ENCODE data around the gene OGFOD3.
A peak's percentile ranks its signal among the peaks of the same experiment; 100 is the strongest.
"Not testable (repeated sequence)": the region's sequence is repeated elsewhere in the genome, so short reads cannot be mapped to it uniquely, and the experiment has no call there.

OGFOD3 gene

DNA sequence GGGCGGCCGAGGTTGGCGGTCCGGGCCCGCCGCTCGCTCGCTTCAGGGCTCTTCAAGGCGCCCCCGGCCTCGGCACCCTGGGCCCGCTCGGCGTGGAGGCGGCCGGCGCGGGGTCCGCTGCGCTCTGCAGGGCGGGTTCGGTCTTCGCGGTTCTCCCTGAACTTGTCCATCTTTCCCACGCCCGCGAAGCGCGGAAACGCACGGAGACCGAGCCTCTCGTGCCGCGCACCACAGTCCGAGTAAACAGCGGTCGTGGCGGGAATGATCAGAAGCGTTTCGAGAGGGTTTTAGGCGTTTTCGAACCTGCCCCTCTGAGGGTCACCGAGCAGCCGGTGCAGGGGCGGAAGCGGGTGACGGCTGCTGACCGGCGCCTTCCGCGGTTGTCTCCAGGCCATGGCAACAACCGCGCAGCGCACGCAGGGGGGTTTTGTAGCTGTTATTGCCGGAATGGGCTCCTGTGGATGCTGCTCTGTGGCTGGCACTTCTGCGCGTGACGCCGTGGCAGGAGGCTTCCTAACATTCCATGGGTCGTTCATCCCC is 40.6 kb upstream of the OGFOD3 start:
- Histone ChIP-seq H3K9ac (ENCODE audit: low read length) (peak overlapping the region; percentile 49), H4K20me1 (ENCODE audit: insufficient read depth, low read length) (peaks cover 3% of the 10 kb centered on the region; the same call in 1 of the 2 replicates), H3K27ac (ENCODE audit: low read length) (no peak overlapping the region), H3K4me1 (ENCODE audit: low read length) (peaks cover 10% of the 10 kb centered on the region), H3K4me3 (ENCODE audit: low read length) (peak overlapping the region; percentile 83), H2AFZ (ENCODE audit: low read depth, low read length) (no peak overlapping the region), H3K4me2 (ENCODE audit: low read length) (peak overlapping the region; percentile 98), H3K79me2 (ENCODE audit: low read length) (peaks cover 9% of the 10 kb centered on the region), H3K36me3 (replicated peaks; ENCODE audit: low read depth, low read length) (peaks cover 10% of the 10 kb centered on the region), H3K27me3 (ENCODE audit: low read depth, low read length) (no peaks in the 10 kb centered on the region), H3K9me3 (ENCODE audit: insufficient read depth, low read length) (no peaks in the 10 kb centered on the region)
- TF ChIP-seq, protein P1, sequence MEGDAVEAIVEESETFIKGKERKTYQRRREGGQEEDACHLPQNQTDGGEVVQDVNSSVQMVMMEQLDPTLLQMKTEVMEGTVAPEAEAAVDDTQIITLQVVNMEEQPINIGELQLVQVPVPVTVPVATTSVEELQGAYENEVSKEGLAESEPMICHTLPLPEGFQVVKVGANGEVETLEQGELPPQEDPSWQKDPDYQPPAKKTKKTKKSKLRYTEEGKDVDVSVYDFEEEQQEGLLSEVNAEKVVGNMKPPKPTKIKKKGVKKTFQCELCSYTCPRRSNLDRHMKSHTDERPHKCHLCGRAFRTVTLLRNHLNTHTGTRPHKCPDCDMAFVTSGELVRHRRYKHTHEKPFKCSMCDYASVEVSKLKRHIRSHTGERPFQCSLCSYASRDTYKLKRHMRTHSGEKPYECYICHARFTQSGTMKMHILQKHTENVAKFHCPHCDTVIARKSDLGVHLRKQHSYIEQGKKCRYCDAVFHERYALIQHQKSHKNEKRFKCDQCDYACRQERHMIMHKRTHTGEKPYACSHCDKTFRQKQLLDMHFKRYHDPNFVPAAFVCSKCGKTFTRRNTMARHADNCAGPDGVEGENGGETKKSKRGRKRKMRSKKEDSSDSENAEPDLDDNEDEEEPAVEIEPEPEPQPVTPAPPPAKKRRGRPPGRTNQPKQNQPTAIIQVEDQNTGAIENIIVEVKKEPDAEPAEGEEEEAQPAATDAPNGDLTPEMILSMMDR (IDR thresholded peaks at IDR 0.05; ENCODE audit: low read depth, low read length) = no peak
- no peak for TF ChIP-seq EZH2phosphoT487 (IDR thresholded peaks at IDR 0.05; ENCODE audit: low read depth)

DNA sequence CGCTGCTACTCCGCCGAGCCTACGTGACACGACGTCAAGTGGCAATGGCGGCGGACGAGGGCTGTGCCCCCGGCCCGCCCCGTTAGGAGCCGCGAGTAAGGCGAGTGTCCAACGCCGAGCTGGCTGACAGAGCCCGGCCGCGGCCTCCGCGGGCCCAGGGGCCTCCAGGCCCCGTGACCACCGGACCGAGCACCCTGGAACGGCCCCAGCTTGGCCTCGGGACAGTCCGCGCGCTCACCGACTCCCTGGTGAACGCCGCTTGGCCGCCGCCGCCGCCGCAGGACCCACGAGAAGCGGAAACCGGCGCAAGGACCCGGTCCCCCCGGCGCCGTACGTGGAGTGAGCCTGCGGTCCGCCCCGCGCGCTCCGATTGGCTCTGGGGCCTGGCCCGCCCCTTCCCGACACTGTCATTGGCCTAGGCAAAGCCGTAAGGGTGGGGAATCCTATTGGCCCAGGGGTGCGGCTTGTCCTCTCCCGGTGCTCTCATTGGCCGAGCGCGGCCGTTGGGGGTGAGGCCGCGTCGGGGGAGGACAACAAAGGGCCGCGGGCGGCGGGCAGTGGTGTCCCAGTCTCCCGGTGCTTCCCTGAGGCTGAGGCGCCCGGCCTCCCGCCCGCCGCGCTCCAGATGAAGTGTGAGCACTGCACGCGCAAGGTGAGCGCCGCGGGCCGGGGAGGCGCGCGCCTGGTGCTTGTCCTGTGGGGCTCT is 39.9 kb upstream of the OGFOD3 start, which contains the start of gene NARF:
Gene NARF (plus strand): TSS at position 563 of the 706 bp plus-strand sequence. CDS start 63 bp downstream, at position 626.
- Histone ChIP-seq H3K4me3 (ENCODE audit: low read length) (peak within 1 kb of the TSS; percentile 83), H3K79me2 (ENCODE audit: low read length) (peaks cover 9% of the 10 kb centered on the region), H3K9ac (ENCODE audit: low read length) (peak within 1 kb of the TSS; percentile 93), H3K27ac (ENCODE audit: low read length) (peak within 1 kb of the TSS; percentile 95), H2AFZ (ENCODE audit: low read depth, low read length) (no peak within 1 kb of the TSS), H4K20me1 (ENCODE audit: insufficient read depth, low read length) (peaks cover 3% of the 10 kb centered on the region; the same call in 1 of the 2 replicates), H3K9me3 (ENCODE audit: insufficient read depth, low read length) (no peaks in the 10 kb centered on the region), H3K36me3 (replicated peaks; ENCODE audit: low read depth, low read length) (peaks cover 7% of the 10 kb centered on the region), H3K4me2 (ENCODE audit: low read length) (peak within 1 kb of the TSS; percentile 98), H3K27me3 (ENCODE audit: low read depth, low read length) (no peaks in the 10 kb centered on the region), H3K4me1 (ENCODE audit: low read length) (peaks cover 10% of the 10 kb centered on the region)
- TF ChIP-seq EZH2phosphoT487 (IDR thresholded peaks at IDR 0.05; ENCODE audit: low read depth) = no peak
- TF ChIP-seq, protein P1 (IDR thresholded peaks at IDR 0.05; ENCODE audit: low read depth, low read length) = no peak

DNA sequence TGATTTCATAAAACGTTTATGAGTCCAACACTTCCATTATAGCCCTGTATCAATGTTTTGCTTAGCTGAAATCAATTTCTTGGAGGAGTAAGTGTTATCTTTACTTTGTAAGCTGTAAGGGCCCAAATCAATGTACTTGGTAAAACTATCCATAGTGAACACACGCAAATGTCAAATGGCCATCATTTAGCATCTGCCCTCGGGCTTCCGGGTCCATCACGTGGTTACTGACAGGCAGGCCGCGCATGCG is 39.5 kb upstream of the OGFOD3 start:
- Histone ChIP-seq H3K27ac (ENCODE audit: low read length) (peak overlapping the region; percentile 95), H3K36me3 (replicated peaks; ENCODE audit: low read depth, low read length) (peaks cover 4% of the 10 kb centered on the region), H4K20me1 (ENCODE audit: insufficient read depth, low read length) (peaks cover 3% of the 10 kb centered on the region; the same call in 1 of the 2 replicates), H2AFZ (ENCODE audit: low read depth, low read length) (no peak overlapping the region), H3K9me3 (ENCODE audit: insufficient read depth, low read length) (no peaks in the 10 kb centered on the region), H3K9ac (ENCODE audit: low read length) (peak overlapping the region; percentile 93), H3K4me1 (ENCODE audit: low read length) (peaks cover 10% of the 10 kb centered on the region), H3K27me3 (ENCODE audit: low read depth, low read length) (no peaks in the 10 kb centered on the region), H3K4me3 (ENCODE audit: low read length) (peak overlapping the region; percentile 83), H3K4me2 (ENCODE audit: low read length) (peak overlapping the region; percentile 86), H3K79me2 (ENCODE audit: low read length) (peaks cover 9% of the 10 kb centered on the region)
- TF ChIP-seq EZH2phosphoT487 (IDR thresholded peaks at IDR 0.05; ENCODE audit: low read depth) = no peak
- TF ChIP-seq, protein P1 (IDR thresholded peaks at IDR 0.05; ENCODE audit: low read depth, low read length) = no peak

DNA sequence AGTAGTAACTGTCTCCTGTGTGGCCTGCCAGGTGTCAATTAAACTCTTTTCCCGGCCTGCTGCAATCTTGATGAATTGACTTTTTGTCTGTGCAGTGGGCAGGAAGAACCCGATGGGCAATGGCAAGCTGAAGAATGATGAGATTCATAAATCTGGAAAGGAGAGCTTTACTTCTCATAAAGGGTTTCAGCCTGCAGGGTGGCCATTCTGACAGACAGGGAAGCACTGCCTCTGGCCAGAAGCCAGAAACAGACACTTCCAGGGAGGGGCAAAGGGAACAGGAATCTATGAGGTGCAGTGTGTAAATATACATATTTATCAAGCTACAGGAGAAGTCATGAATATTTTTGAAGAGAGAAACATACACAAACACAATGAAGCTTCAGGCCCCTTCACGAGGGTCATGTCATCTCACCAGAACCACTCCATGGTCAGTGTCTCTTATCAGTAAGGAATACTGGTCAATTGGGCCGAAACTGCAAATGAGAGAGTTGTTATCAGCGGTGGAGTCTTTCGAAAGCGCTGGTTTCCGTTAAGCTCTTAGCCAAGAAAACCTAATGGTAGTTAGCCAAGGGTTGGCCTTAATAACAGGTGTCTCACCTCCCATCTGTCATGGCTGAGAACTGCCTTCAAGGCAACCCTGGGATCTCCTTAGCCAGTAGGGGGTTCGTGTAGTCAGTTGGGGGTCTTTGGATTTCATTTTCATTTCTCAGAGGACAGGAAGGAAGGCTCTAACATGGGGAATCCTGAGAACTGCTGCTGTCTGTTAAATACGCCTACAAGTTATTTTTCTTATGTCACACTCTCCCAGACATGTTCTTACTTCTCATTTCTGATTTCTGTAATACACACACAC is 38.9 kb upstream of the OGFOD3 start:
- Histone ChIP-seq H3K4me1 (ENCODE audit: low read length) (peaks cover 10% of the 10 kb centered on the region), H4K20me1 (ENCODE audit: insufficient read depth, low read length) (peaks cover 3% of the 10 kb centered on the region; the same call in 1 of the 2 replicates), H3K4me2 (ENCODE audit: low read length) (peak overlapping the region; percentile 86), H3K27ac (ENCODE audit: low read length) (peak overlapping the region; percentile 95), H3K9me3 (ENCODE audit: insufficient read depth, low read length) (no peaks in the 10 kb centered on the region), H3K36me3 (replicated peaks; ENCODE audit: low read depth, low read length) (peaks cover 3% of the 10 kb centered on the region), H3K79me2 (ENCODE audit: low read length) (peaks cover 9% of the 10 kb centered on the region), H2AFZ (ENCODE audit: low read depth, low read length) (no peak overlapping the region), H3K27me3 (ENCODE audit: low read depth, low read length) (no peaks in the 10 kb centered on the region), H3K4me3 (ENCODE audit: low read length) (peak overlapping the region; percentile 83), H3K9ac (ENCODE audit: low read length) (peak overlapping the region; percentile 93)
- TF ChIP-seq EZH2phosphoT487 (IDR thresholded peaks at IDR 0.05; ENCODE audit: low read depth) = no peak
- TF ChIP-seq, protein P1 (IDR thresholded peaks at IDR 0.05; ENCODE audit: low read depth, low read length) = no peak

DNA sequence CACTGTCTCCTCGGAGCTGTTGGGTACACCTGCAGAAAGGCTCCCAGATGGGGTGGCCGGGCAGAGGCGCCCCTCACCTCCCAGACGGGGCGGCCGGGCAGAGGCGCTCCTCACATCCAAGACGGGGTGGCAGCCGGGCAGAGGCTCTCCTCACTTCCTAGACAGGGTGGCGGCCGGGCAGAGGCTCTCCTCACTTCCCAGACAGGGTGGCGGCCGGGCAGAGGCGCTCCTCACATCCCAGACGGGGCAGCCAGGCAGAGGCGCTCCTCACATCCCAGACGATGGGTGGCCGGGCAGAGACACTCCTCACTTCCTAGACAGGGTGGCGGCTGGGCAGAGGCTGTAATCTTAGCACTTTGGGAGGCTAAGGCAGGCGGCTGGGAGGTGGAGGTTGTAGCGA is 35.3 kb upstream of the OGFOD3 start:
- not testable (repeated sequence) for H3K9ac ChIP-seq (ENCODE audit: low read length); H3K27me3 ChIP-seq (ENCODE audit: low read depth, low read length); H2AFZ ChIP-seq (ENCODE audit: low read depth, low read length); H3K4me2 ChIP-seq (ENCODE audit: low read length); H3K9me3 ChIP-seq (ENCODE audit: insufficient read depth, low read length); H3K27ac ChIP-seq (ENCODE audit: low read length); H3K4me3 ChIP-seq (ENCODE audit: low read length); H3K36me3 ChIP-seq (replicated peaks; ENCODE audit: low read depth, low read length); H4K20me1 ChIP-seq (ENCODE audit: insufficient read depth, low read length)
- H3K79me2 ChIP-seq (ENCODE audit: low read length) = peaks cover 15% of the 10 kb centered on the region
- peaks cover 24% of the 10 kb centered on the region for H3K4me1 ChIP-seq (ENCODE audit: low read length)
